ENCODE measurements around the gene ACP3. TPM values are rescaled to one million over a fixed set of nuclear protein-coding genes. Genes with fewer than 3 reads are reported as not detected.
"Not testable (repeated sequence)": the region's sequence is repeated elsewhere in the genome, so short reads cannot be mapped to it uniquely, and the experiment has no call there.

Gene ACP3
- total RNA-seq, 1 donor from 2014 or later = not detected

- no peak for DNase-seq (ENCODE audit: extremely low read depth, low read depth, low spot score)
These were observed 37.9 kb downstream of the ACP3 start for GRCh38 chr3:132354916-132355702.

GRCh38 chr3:132356568-132356967, 39.4 kb downstream of the ACP3 start:
- no peak for DNase-seq (ENCODE audit: extremely low read depth, low read depth, low spot score)

GRCh38 chr3:132360717-132361116, 43.5 kb downstream of the ACP3 start:
- DNase-seq (ENCODE audit: extremely low read depth, low read depth, low spot score) = no peak

- no peak for DNase-seq (ENCODE audit: extremely low read depth, low read depth, low spot score)
These were observed 45.1 kb downstream of the ACP3 start for GRCh38 chr3:132362329-132362728.

- no peak for DNase-seq (ENCODE audit: extremely low read depth, low read depth, low spot score)
These were observed 51.3 kb downstream of the ACP3 start for GRCh38 chr3:132368515-132368914.

GRCh38 chr3:132368962-132369361, 51.8 kb downstream of the ACP3 start:
- no peak for DNase-seq (ENCODE audit: extremely low read depth, low read depth, low spot score)

- DNase-seq (ENCODE audit: extremely low read depth, low read depth, low spot score) = not testable (repeated sequence)
These were observed 59.7 kb downstream of the ACP3 start for GRCh38 chr3:132376945-132377354.

- no peak for DNase-seq (ENCODE audit: extremely low read depth, low read depth, low spot score)
These were observed 61.0 kb downstream of the ACP3 start for GRCh38 chr3:132378048-132378762.

GRCh38 chr3:132378846-132379245, 61.6 kb downstream of the ACP3 start:
- no peak for DNase-seq (ENCODE audit: extremely low read depth, low read depth, low spot score)

- no peak for DNase-seq (ENCODE audit: extremely low read depth, low read depth, low spot score)
These were observed 63.7 kb downstream of the ACP3 start for GRCh38 chr3:132380920-132381319.

- no peak for DNase-seq (ENCODE audit: extremely low read depth, low read depth, low spot score)
These were observed 64.2 kb downstream of the ACP3 start for GRCh38 chr3:132381348-132381944.

- DNase-seq (ENCODE audit: extremely low read depth, low read depth, low spot score) = no peak
These were observed 65.1 kb downstream of the ACP3 start for GRCh38 chr3:132382267-132382666.

- DNase-seq (ENCODE audit: extremely low read depth, low read depth, low spot score) = no peak
These were observed 65.5 kb downstream of the ACP3 start for GRCh38 chr3:132382688-132383194.

GRCh38 chr3:132386259-132386658, 69.1 kb downstream of the ACP3 start:
- no peak for DNase-seq (ENCODE audit: extremely low read depth, low read depth, low spot score)

GRCh38 chr3:132392675-132393074, 75.5 kb downstream of the ACP3 start:
- DNase-seq (ENCODE audit: extremely low read depth, low read depth, low spot score) = not testable (repeated sequence)

GRCh38 chr3:132394320-132394719, 77.1 kb downstream of the ACP3 start:
- DNase-seq (ENCODE audit: extremely low read depth, low read depth, low spot score) = no peak

- no peak for DNase-seq (ENCODE audit: extremely low read depth, low read depth, low spot score)
These were observed 77.9 kb downstream of the ACP3 start for GRCh38 chr3:132395126-132395525.

GRCh38 chr3:132396255-132396654, 79.0 kb downstream of the ACP3 start:
- DNase-seq (ENCODE audit: extremely low read depth, low read depth, low spot score) = no peak

- not testable (repeated sequence) for DNase-seq (ENCODE audit: extremely low read depth, low read depth, low spot score)
These were observed 79.6 kb downstream of the ACP3 start for GRCh38 chr3:132396776-132397175.

- DNase-seq (ENCODE audit: extremely low read depth, low read depth, low spot score) = no peak
These were observed 82.1 kb downstream of the ACP3 start for GRCh38 chr3:132399054-132399929.

GRCh38 chr3:132401255-132401654, 84.0 kb downstream of the ACP3 start:
- no peak for DNase-seq (ENCODE audit: extremely low read depth, low read depth, low spot score)
